Neural cell (in vitro differentiated cells): Measurements from ENCODE around the gene NDUFB1.

Experiments
- EP300 ChIP-seq: fragments of 450-650 bp; conservative IDR thresholded peaks from 2 replicates; pipeline ENCODE4 v1.6.1; 2014; ENCODE audit warnings: antibody characterized with exemption, mild to moderate bottlenecking, moderate library complexity; ENCODE audit not compliant: poor library complexity, severe bottlenecking
- RAD21 ChIP-seq: fragments of 450-650 bp; conservative IDR thresholded peaks from 2 replicates; pipeline ENCODE4 v1.6.1; 2014; ENCODE audit warnings: antibody characterized with exemption, mild to moderate bottlenecking, moderate library complexity

GRCh38 chr14:92143309-92143708 is 21.8 kb upstream of the NDUFB1 start:
- no peak for TF ChIP-seq EP300
- TF ChIP-seq RAD21: no peak
